22Rv1 (cell line): ENCODE measurements around the gene PRKAR1B.

Source experiments
- H3K27ac ChIP-seq: fragments of 450-650 bp; 2 replicates; pipeline ENCODE4 v1.5.1; 2017
- ZFX ChIP-seq: fragments of 450-650 bp; IDR thresholded peaks from 2 replicates; pipeline ENCODE4 v1.6.1; 2017; ENCODE audit warnings: antibody characterized with exemption, borderline replicate concordance
- TF ChIP-seq, protein P1 (sequence below): fragments of 450-650 bp; IDR thresholded peaks from 2 replicates; pipeline ENCODE4 v1.5.1; 2017; ENCODE audit warnings: mild to moderate bottlenecking

PRKAR1B gene

DNA sequence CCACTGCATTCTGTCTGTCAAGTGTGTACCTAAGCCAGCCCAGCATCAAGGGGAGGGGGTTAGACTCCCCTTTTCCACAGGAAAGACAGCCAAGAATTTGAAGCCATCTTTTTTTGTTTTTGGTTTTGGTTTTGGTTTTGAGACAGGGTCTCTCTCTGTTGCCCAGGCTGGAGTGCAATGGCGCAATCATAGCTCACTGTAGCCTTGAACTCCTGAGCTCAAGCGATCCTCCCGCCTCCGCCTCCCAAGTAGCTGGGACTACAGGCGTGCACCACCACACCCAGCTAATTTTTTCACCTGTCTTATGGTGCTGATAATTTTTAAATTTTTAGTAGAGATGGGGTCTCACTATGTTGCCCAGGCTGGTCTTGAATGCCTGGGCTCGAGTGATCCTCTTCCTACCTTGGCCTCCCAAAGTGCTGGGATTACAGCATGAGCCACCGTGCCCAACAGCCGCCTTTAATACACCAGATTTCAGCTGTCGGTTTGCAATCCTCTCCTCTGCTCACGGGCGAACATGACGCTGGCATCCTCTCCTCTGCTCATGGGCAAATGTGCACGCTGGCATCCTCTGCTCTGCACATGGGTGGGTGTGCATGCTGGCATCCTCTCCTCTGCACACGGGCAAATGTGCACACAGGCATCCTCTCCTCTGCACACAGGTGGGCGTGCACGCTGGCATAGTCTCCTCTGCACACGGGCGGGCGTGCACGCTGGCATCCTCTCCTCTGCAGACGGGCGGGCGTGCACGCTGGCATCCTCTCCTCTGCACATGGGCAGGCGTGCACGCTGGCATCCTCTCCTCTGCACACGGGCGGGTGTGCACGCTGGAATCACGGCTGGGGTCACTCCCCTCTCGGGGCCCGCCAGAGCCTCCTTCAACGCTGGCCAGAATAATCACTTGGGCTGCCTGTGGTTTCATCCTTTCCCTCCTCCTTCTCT, 151.4 kb downstream of the PRKAR1B start:
- no peak for TF ChIP-seq ZFX
- TF ChIP-seq, protein P1, sequence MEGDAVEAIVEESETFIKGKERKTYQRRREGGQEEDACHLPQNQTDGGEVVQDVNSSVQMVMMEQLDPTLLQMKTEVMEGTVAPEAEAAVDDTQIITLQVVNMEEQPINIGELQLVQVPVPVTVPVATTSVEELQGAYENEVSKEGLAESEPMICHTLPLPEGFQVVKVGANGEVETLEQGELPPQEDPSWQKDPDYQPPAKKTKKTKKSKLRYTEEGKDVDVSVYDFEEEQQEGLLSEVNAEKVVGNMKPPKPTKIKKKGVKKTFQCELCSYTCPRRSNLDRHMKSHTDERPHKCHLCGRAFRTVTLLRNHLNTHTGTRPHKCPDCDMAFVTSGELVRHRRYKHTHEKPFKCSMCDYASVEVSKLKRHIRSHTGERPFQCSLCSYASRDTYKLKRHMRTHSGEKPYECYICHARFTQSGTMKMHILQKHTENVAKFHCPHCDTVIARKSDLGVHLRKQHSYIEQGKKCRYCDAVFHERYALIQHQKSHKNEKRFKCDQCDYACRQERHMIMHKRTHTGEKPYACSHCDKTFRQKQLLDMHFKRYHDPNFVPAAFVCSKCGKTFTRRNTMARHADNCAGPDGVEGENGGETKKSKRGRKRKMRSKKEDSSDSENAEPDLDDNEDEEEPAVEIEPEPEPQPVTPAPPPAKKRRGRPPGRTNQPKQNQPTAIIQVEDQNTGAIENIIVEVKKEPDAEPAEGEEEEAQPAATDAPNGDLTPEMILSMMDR, result no peak
- H3K27ac ChIP-seq, result no peak overlapping the region

DNA sequence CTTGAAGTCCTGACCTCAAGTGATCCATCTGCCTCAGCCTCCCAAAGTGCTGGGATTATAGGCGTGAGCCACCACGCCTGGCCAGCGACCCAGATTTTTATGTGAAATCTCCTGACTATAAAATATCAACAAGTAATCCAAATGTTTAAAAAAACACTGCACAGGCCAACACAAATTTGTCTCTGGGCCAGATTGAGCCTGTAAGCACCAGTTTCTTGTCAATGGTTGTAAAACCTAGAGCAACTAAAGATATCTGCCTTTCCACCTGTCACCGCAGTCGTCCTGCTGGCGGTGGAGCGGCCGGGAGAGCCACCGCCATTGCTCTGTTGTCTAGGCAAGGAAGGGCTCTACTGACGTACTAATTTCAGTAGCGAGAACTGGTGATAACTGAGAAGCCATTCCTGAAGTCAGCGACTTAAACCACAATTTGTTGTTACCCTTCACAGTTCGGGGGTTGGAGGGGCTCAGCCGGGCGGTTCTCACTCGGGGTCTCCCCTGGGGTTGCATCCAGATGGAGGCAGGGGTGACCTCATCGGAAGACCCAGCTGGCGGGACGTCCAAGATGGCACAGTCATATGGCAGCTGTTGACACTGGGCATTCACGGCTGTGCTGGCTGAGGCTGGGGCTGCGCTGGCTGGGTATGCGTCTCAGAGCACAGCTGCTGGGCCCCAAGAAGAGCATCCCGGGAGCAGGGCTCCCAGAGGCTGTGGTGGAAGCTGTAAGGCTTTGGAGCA, 152.3 kb downstream of the PRKAR1B start:
- no peak for TF ChIP-seq ZFX
- no peak overlapping the region for H3K27ac ChIP-seq

- TF ChIP-seq ZFX, result no peak
- TF ChIP-seq, protein P1, result no peak
- H3K27ac ChIP-seq, result no peak overlapping the region
Observed at GRCh38 chr7:573933-574381, 153.1 kb downstream of the PRKAR1B start.

- no peak for TF ChIP-seq ZFX
- TF ChIP-seq, protein P1, result no peak
- H3K27ac ChIP-seq, result no peak overlapping the region
Observed at GRCh38 chr7:573269-573932, 153.7 kb downstream of the PRKAR1B start.

DNA sequence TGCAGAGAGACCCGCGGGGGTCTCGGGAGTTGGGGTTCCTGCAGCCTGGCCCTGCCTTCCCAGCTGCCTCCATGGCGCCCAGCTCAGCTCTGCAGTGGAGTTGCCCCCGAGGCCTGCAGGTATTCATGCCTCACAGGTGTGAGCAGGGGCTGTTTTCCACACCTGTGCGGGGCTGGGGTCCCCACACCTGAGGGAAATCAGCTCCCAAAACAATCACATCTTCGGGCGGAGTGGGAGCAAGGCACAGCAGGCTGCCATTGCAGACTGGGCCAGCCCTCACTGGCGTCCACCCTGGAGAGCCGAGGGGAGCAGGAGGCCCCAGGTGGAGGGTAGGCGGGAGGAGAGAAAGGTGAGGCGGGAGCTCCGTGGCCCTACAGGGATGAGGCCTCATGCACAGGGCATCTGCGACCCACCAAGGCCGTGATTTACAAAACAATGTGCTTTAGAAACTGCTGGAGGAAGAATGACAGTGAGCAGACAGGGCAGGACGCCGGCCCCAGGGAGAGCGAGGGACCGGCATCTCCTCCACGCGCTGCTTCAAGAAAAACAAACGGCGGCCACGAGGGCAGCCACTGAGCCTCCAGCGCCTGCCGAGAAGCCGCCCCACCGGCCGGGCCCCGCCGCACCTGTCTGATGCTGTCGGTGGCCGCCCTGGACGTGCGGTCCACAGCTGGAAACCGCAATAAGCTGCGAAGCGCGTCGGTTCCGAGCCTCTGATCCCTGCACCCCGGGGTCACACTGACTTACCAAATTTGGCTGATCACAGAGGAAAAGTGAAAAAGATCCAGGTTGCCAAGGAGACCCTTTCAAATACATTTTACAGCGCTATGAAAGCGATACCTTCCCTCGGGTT, 154.4 kb downstream of the PRKAR1B start:
- H3K27ac ChIP-seq, result no peak overlapping the region
- TF ChIP-seq, protein P1, result no peak
- TF ChIP-seq ZFX, result no peak

- TF ChIP-seq, protein P1, result no peak
- TF ChIP-seq ZFX, result no peak
- no peak overlapping the region for H3K27ac ChIP-seq
Observed at GRCh38 chr7:571718-572415, 155.2 kb downstream of the PRKAR1B start.
